A673 (cell line): Measurements from ENCODE around the gene CLDN7.

Experiments
- CTCF ChIP-seq: fragments of 300-800, 200-600 bp; sonication (generic); conservative IDR thresholded peaks from 2 replicates; pipeline ENCODE4 v1.5.1; 2017; ENCODE audit warnings: low read depth, mild to moderate bottlenecking, antibody characterized with exemption, low read length, moderate library complexity, mixed read lengths
- EZH2 ChIP-seq: fragments of 200-600 bp; sonication (generic); IDR thresholded peaks from 2 replicates; pipeline ENCODE4 v1.6.1; 2017; ENCODE audit warnings: borderline replicate concordance, low read depth, mild to moderate bottlenecking, mixed read lengths, antibody characterized with exemption, low read length; ENCODE audit not compliant: poor library complexity, severe bottlenecking

DNA sequence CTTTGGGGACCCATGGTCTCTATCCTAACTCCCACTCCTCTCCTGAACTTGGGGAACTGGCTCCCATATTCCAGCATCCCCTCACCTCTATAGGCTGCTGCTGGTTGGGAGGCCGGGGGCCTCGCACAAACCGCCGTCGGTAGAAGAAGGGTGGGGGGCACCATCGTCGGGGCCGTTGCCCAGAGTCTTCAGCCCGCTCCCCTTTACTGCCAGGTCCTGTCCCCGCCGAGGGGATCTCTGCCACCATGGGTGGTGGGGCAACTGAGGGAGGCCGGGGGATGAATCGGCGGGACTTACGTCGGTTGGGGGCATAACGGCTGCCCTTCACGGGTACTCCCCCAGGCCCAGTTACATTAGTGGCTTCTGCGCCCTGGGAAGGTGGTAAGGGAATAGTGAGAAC is 27.9 kb upstream of the CLDN7 start:
- TF ChIP-seq CTCF: no peak
- TF ChIP-seq EZH2: no peak
